Stimulated activated CD4-positive, alpha-beta T cell treated with anti-CD3 and anti-CD28 coated beads, Interleukin-4, amount 100 ng/mL, for 1 hour (primary cell): ENCODE data around the gene TPRKB.
"Not testable (repeated sequence)": the region's sequence is repeated elsewhere in the genome, so short reads cannot be mapped to it uniquely, and the experiment has no call there.

Source experiments
- DNase-seq: peaks from one replicate; pipeline ENCODE4 v3.0.0-alpha.2; 2020

Gene TPRKB

DNA sequence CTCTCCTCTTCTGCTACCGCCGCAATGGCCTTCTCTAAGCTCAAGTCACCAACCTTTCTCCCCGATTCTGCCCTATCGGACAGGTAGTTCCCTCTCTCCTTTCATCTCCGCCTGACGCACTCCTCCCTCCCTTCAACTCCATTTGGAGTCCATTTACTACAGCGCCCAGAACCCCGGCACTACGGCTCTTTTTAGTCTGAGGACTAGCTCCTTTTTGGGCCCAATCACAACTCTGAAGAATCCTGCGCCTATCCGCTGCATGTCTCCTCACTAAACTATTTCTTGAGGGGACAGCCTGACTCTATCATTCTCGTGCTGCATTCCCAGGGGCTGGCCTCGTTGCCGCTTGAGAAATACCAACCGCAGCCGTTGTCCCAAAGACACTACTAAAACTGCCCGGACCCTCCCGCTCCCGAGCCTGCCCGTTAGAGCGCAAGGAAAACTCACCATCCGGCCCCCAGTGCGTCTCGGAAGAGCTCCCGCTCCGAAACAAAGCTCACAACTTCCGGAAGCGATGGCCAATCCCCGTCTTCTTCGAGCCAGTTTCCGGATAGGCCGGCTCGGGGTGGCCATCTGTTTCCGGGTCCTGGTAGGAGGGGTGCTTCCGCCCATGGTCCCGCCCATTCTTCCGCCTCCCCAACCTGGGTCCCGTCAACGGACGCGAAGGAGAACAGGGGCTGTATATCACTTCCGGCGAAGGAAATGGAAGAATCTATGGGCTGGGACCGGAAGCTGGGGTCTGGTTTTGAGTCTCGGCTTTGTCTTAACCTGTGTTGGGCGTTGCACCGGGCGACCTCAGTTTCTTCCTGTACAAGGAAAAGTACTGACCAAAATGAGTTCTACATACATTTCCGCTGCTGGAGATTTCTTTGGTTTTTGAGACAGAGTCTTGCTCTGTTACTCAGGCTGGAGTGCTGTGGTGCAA is at the start of gene TPRKB:
TPRKB (minus strand) TSS at position 491 of the 925 bp plus-strand sequence. CDS start 2,776 bp downstream, outside the sequence.
- DNase-seq = peak; percentile 93

DNA sequence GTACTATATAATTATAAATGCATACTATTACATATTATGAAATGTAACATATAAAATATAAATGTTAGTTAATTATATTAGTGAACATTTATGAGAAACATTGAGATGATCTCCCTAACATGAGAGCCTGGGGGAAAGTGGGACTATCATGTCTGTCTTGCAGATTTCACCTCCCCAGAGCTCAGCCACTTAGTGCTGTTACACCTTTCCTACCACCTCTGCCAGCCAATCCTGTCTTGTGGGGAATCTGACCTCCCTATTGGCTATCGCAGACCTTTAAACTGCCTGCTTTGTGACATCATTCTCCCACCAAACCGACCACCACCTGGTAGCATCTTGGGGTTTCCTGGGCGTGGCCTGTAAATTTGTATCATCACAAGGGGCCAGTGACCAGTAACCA is 46.7 kb upstream of the TPRKB start, which contains the start of gene C2orf78:
C2orf78 (plus strand) TSS at position 301 of the 400 bp plus-strand sequence. CDS start 127 bp downstream, outside the sequence.
- not testable (repeated sequence) for DNase-seq

DNA sequence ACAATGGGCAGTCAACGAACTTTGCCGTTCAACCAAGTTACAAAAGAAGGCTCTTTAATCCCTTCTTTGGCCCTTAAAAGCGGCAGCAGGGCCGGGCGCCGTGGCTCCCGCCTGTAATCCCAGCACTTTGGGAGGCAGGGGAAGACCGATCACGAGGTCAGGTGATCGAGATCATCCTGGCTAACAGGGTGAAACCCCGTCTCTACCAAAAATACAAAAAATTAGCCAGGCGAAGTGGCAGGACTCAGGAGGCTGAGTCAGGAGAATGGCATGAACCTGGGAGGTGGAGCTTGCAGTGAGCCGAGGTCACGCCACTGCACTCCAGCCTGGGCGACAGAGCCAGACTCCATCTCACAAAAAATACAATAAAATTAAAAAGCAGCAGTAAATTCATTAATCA is 46.3 kb upstream of the TPRKB start:
- DNase-seq = not testable (repeated sequence)

DNA sequence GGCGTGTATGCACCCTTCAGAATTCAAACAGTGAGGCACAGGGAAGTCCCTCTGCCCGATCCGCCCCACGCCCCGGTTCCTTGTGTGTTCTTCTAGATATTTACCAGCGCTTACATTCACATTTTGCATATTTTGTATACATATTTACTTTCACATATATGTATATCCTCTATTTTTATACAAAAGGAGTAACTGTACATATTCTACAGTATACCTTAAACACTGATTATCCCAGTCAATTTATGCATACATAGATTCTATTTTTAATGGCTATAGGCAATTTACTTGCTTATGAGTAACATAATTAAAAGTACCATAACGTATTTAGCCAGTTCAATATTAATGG is 43.1 kb upstream of the TPRKB start:
- DNase-seq = no peak

DNA sequence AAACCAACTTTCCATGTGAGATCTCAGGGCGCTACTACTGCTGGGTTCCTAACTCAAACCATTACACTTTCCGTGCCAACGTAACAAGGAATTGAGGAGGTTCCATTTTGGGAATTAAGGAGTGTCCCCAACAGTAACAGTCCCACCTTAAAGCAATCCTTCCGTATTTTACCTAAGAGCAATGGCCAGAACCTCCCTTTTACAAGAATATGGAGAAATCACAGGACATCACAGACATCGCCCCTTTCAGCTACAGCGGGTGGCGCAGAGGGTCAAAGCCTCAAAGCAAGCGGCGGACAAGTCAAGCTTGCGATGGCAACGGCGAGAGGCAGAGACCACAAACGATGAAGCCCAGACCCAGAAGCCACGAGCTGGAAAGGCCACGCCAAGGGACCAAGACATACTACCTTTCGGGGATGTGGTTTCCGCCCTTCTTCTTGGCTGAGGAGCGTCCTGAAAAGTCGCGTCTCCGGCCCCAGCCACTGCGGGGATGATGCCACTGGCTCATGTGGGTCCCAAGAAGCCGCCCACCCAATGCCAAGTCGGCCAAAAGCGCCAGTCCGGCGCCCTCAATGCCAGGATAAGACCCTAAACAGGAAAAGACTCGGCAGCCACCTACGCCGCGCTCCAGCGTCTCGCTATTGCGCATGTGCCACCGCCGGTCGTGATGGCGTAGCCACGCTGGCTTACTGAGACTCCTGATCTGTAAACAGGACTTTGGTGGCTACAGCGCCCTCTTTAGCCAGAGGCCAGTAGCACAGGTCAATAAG is 42.5 kb upstream of the TPRKB start, which contains the start of gene DUSP11:
DUSP11 (minus strand) TSS at position 637 of the 770 bp plus-strand sequence; CDS start at position 508, 129 bp downstream.
- peak; percentile 97 for DNase-seq

DNA sequence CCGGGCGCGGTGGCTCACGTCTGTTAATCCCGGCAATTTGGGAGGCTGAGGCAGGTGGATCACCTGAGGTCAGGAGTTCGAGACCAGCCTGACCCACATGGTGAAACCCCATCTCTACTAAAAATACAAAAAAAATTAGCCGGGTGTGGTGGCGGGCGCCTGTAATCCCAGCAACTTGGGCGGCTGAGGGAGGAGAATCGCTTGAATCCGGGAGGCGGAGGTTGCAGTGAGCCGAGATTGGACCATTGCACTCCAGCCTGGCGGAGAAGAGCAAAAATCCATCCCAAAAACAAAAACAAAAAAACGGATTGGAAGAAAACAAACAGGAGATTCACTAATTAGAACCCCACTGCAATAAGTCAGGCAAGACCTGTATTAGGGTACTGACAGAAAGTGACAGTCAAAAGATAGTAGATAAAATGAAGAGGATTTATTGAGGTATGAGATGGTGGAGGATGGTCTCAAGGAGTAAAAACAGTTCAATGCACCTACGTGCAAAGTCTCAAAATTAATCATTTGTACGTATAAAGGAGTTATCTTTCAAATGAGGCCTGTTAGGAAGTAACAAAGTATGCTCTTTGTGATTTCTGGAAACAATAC is 41.8 kb upstream of the TPRKB start:
- DNase-seq = not testable (repeated sequence)

DNA sequence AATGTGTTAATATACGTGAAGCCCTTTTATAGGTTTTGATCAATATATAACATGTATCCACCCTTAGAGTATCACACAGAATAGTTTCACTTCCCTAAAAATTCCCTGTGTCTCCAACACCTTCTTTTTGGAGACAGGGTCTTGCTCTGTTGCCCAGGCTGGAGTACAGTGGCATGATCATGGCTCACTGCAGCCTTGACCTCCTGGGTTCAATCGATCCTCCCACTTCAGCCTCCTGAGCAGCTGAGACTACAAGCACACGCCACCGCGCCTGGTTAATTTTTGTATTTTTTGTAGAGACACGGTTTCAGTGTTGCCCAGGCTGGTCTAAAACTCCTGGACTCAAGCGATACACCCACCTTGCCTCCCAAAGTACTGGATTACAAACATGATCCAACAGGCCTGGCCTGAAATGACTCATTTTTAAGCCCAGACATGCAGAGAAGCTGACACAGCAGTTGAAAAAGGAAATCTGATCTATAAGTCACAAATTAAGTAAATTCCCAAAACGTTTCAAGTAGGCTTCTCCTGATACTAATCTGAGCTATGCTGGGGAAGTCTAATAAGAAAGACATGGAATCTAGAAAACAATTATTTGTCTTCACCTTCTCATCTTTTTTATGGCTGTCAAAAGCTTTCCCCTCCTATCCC is 39.8 kb upstream of the TPRKB start:
- no peak for DNase-seq

DNA sequence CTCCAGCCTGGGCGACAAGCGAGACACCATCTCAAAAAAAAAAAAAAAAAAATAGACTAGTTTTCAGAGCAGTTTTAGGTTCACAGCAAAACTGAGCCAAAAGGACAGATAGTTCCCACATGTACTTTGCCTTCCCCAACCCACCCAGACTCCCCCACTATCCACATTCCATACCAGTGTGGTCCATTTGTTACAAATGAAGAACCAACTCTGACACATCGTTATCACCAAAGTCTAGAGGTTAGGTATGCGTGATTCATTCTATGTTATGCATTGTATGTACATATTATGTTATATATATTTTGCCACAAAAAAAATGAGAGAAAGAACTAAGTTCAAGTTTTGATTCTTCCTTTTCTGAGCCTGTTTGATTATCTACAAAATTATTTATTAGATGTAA is 39.2 kb upstream of the TPRKB start:
- DNase-seq = no peak

DNA sequence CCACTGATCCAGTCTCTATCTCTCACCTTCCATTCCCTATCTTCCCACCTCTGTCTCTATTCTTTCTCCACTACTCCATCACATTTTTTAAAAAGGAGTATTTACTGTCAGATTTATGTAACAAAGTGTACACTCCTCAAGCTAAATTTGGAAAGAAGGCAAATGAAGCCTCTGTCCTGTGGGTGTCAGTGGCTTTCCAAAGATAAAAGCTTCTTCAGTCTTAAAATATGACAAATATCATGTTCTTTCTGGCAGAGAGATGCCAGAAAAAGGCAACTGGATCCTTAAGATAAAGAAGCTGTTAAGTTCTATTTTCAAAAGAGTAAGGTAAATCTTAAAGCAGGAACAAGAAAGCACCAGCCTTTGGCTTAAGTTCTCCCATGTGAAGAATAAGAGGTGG is 35.7 kb upstream of the TPRKB start:
- DNase-seq = no peak

DNA sequence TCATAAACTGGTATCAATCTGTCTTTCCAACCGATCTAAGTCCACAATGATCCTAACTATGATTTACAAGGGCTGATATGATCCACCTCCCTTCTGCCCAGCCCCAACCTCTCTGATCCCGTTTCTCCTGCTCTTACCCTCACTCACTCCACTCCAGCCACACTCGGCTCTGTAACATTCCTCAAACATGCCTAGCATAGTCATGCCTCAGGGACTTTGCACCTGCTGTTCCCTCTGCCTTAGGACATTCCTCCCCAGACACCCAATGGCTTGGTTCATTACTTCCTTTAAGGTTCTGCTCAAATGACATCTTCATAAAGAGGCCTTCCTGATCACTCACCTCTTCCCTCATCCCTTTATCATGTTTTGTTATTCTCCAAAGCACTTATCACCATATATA is 33.6 kb upstream of the TPRKB start:
- DNase-seq = no peak

DNA sequence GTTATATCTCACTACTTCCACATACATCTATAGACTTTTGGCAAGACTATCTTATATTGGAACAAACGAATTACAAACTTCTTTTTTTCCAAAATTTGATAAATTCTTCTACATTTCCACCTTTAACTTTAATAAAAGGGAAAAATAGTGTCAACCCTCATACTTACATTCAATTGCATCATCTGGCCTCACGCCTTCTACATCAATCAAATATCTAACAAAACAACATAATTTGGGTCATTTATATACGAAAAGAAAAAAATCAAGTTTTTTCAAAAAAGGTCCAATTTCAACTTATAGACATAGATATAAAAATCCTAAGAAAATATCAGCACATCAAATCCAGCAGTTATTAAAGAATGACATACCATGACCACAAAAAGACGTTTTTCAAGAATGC is 29.8 kb upstream of the TPRKB start:
- no peak for DNase-seq

DNA sequence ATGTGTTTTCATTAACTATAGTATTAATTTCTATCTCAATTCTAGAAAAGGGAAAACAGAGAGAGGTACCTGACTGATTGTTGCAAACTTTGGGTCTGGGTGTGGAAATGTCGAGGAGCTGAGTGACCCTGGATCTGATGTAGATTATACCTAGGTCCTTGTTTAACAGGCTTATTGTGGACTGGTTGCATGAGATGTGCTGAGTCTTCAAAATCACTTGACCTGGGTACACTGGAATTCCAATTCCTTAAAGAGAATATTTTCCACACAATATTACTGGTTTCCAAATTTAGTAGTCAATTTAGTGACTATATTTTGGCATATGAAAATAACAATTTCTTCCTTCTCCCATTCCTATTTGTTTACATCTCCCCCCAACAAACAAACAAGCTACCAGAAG is 29.2 kb upstream of the TPRKB start:
- DNase-seq = no peak

DNA sequence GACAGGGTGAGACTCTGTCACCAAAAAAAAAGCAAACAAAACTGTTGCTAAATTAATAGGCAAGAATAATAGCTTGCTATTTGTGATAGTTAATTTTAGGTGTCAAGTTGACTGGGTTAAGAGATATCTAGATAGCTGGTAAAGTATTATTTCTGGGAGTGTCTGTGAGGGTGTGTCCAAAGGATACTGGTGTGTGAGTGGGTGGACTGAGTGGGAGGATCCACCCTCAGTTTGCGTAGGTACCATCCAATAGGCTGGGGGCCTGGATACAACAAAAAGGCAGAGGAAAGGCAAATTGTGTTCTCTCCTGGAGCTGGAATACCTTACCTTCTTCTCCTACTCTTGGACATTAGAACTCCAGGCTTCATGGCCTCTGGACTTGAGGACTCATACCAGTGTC is 27.8 kb upstream of the TPRKB start:
- DNase-seq = no peak

DNA sequence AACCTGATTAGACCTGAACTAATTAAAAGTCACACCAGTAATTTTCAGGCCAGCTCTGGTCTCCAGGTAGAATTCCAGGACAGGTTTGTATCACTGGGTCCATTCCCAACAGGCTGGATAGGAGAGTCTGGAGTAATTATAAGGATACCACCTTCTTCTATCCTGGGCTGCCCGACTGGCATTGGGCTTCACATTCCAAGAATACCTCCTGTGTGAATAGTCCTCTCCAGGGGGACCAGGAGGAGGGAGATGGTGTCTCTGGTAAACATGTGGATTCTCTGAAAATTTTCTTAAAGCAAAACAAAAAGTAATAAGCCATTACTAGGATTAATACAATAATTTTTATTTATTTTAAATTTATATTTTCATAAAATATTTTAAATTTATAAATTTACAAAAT is 25.4 kb upstream of the TPRKB start:
- no peak for DNase-seq

DNA sequence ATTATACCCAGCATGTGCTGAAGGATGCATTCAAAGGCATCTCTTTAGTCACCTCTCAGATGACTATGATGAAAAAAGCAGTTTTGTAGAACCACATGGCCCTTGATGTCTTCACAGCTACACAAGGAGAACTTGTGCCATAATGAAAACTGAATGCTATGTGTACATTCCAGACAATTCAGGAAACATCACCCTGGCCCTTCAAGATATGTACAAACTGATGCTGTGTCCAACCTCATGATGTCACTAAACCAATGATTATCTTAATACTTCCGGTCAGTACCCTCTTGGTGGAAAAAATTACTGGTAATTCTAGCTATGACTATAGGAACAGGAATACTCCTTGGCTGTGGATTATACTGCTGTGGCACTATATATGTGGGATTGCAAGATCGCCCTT is 22.8 kb upstream of the TPRKB start:
- no peak for DNase-seq

DNA sequence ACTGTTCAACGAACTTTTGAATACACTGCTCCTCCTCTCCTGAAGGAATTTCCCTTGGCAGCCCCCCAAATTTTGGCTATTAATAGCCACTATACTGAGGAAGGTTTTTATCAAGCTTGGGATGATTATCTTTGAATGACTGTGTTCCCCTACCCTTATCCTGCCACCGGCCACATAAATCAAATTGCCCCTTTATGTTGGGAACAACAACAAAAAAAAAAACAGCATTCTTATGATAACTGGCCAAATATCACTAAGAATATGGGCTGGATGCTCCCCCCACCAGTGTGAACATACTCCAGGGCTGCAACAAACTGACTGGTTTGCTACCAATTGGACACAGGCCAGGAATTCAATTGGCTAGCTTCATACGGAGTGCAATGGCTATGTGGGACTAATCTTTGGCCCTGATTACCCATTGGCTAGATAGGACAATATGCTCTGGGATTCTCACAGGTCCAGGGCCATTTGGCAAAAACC is 22.2 kb upstream of the TPRKB start:
- DNase-seq = no peak

DNA sequence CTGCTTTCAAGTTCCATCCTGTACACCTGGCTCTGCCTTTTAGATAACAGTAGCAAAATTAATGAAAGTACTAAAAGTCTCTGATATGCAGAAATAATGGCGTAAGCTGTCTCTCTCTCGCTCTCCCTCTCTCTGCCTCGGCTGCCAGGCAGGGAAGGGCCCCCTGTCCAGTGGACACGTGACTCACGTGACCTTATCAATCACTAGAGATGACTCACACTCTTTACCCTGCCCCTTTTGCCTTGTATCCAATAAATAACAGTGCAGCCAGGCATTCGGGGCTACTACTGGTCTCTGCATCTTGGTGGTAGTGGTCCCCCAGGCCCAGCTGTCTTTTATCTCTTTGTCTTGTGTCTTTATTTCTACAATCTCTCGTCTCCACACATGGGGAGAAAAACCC is 17.2 kb upstream of the TPRKB start:
- DNase-seq = not testable (repeated sequence)

DNA sequence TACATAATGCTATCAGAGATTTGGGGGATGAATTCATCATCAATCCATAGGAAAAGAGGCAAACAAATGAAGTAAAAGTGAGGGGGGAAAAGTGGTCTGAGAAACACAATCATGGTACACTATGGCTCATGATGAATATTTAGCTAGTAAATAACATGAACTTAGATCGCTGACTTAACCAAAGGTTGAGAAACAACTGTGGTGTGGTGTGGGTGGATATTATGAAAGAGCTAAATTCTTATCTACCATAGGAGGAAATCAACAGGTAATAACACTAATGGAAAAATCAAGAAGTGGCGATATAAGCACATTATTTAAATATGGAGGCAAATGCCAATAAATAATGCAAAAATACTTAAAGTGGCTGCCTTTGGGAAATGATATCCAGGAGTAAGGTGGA is 12.2 kb upstream of the TPRKB start:
- DNase-seq = no peak

DNA sequence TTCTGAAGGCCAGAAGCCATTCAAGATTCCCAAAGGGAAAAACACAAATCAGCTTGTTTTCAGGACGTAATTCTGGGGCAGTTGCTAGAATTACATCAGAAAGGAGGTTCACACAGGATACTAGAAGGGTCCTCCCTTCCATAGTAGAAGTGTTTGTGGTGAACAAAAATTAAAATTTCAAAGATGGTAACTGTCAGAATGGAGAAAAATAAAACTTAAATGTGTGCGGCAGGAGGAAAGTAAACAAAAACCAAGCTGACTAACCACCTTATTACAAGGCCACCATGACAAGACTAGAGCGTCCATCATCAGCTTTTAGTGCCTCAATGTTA is 9.7 kb upstream of the TPRKB start:
- no peak for DNase-seq

DNA sequence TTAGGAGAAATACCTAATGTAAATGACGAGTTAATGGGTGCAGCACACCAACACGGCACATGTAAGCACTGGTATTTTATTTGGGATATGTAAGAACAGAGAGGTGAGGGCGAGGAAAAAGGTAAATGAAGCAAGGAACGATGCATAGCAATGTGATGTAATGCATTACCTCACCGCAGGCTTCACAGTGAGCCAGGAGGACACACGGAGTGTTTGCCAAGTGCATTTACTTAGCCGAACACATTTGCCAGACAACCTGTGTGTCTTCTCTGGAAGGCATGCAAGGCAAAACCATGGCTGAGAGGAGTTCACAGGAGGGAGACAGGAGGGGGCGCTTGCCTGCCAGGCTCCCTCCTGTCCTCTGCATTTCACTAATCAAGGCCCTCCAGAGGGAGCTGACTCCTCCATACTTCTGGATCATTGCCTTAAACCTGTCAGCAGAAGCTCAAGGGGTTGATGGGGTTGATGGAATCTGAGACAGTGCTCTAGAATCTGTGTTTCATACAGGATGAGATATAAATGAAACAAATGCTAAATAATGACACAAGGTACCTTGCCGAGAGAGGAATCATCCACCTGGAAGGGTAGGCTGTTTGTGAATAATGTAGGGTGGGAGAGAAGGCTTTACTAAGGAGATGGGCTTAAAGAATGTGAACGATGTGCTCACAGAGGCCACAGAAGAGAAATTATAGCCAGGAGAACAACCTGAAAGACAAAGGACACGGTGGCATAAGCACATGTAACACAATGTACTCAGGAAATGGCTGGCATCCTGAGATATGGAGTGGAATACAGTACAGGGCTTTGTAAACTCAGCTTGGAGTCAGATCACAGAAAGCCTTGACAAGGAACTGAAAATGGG is 9.1 kb upstream of the TPRKB start:
- DNase-seq = no peak

DNA sequence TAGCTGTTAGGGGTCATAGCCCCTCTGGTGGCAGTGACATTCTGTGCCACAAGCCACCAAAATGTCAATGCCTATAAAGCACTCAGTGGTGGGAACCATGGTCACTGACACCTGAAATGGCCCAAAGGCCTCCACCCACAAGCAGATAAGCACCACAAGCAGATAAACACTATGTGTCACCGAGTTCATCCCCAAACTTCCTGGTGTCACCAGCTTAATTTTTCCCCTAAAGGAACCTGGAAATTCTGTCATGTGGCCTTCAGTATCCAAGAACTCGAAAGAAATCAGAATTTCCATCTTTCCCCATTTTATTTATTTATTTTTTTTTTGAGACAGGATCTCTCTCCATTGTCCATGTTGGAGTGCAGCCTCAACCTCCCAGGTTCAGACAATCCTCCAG is 3.6 kb upstream of the TPRKB start:
- no peak for DNase-seq

DNA sequence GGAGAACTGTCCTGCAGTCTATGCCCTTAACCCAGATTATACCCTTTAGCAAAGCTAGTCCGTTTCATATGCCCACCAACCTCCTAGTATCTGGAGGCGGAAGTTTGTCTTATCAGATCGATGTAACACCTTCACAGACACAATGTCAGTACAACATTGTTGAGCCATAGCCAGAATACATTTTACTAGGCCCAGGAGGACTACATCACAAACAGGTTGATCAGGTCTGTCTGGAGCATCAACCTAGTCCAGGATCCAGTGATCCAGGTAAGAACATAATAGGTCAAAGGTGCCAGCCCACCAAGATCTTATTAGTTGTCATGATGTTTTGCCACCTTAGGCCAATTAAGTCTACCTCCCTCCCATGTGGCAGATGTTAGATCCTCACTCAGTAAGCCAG is 2.0 kb upstream of the TPRKB start:
- DNase-seq = no peak
